ENCODE data around the gene PHKG1. TPM values are rescaled to one million over a fixed set of nuclear protein-coding genes. Genes with fewer than 3 reads are reported as not detected.
"Not testable (repeated sequence)": the region's sequence is repeated elsewhere in the genome, so short reads cannot be mapped to it uniquely, and the experiment has no call there.

Gene PHKG1
- total RNA-seq, 1 experiment from 2014 or later: 1.2 TPM

DNA sequence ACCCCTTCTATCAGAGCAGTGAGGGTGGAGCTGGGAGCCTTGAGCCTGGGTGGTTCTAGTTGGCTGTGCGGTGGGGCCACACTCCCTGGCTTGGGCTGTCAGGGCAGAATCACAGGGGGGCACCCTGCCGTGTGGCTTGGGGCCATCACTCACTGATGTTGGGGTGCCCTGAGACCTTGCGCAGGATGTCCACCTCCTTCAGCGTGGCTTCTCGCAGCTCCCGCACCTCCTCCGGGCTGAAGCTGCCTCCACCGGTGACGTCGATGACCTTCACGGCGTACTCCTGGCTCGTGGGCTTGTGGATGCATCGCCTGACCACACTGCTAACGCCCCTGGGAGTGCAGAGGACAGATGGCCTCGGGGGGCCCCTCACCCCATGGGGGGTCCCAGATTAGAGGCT, 5.3 kb downstream of the PHKG1 start:
- TF ChIP-seq, protein P1, sequence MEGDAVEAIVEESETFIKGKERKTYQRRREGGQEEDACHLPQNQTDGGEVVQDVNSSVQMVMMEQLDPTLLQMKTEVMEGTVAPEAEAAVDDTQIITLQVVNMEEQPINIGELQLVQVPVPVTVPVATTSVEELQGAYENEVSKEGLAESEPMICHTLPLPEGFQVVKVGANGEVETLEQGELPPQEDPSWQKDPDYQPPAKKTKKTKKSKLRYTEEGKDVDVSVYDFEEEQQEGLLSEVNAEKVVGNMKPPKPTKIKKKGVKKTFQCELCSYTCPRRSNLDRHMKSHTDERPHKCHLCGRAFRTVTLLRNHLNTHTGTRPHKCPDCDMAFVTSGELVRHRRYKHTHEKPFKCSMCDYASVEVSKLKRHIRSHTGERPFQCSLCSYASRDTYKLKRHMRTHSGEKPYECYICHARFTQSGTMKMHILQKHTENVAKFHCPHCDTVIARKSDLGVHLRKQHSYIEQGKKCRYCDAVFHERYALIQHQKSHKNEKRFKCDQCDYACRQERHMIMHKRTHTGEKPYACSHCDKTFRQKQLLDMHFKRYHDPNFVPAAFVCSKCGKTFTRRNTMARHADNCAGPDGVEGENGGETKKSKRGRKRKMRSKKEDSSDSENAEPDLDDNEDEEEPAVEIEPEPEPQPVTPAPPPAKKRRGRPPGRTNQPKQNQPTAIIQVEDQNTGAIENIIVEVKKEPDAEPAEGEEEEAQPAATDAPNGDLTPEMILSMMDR (IDR thresholded peaks at IDR 0.05; ENCODE audit: unreplicated experiment): no peak
- H3K27me3 Mint-ChIP-seq (ENCODE audit: insufficient read depth, unreplicated experiment): no peaks in the 10 kb centered on the region
- DNase-seq (ENCODE audit: unreplicated experiment): no peak
- H3K36me3 Mint-ChIP-seq (ENCODE audit: insufficient read depth, unreplicated experiment): peaks cover 28% of the 10 kb centered on the region
- POLR2A ChIA-PET: no interaction called here
- CTCF ChIA-PET: interaction anchor here (1.6 kb wide), 1 partner anchor 13 kb away, joined by 7 read pairs; no protein-coding TSS in a partner anchor
- no TSS peak for BruUV-seq (replicated peaks)
- no peaks in the 10 kb centered on the region for H3K4me1 Mint-ChIP-seq (ENCODE audit: insufficient read depth, unreplicated experiment)
- H3K27ac Mint-ChIP-seq (ENCODE audit: low read depth, unreplicated experiment): no peak overlapping the region
- intact Hi-C loops (cut with micrococcal nuclease): no loop called here
- H3K4me3 Mint-ChIP-seq (ENCODE audit: unreplicated experiment): no peak overlapping the region
- no peaks in the 10 kb centered on the region for H3K9me3 Mint-ChIP-seq (ENCODE audit: unreplicated experiment)

DNA sequence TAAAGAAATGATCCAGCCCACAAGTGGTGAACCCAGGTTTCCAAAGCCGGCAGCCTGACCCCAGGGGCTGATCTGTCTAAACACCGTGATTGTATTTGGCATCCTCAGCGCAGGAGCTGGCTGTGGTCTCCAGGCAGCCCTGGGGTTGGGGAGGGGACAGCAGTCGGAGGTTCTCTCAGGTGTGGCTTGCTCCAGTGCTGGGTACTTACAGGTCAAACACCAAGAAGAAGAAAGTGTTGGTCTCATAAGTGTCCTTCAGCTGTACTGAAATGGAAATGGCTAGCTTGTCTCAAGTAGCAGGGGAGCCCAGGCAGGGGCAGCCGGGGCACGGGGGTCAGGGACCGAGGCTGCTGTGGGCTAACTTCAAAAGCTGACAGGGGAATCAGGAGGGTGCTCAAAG, 6.0 kb downstream of the PHKG1 start:
- Mint-ChIP-seq H3K36me3 (ENCODE audit: insufficient read depth, unreplicated experiment) (peaks cover 35% of the 10 kb centered on the region), H3K27me3 (ENCODE audit: insufficient read depth, unreplicated experiment) (no peaks in the 10 kb centered on the region), H3K4me3 (ENCODE audit: unreplicated experiment) (no peak overlapping the region), H3K4me1 (ENCODE audit: insufficient read depth, unreplicated experiment) (no peaks in the 10 kb centered on the region), H3K27ac (ENCODE audit: low read depth, unreplicated experiment) (no peak overlapping the region), H3K9me3 (ENCODE audit: unreplicated experiment) (no peaks in the 10 kb centered on the region)
- CTCF ChIA-PET: interaction anchor here (0.6 to 1.6 kb wide), 2 partner anchors 12 to 721 kb away, joined by 3 to 7 read pairs; no protein-coding TSS in a partner anchor
- POLR2A ChIA-PET: no interaction called here
- TF ChIP-seq, protein P1 (IDR thresholded peaks at IDR 0.05; ENCODE audit: unreplicated experiment): no peak
- intact Hi-C loops (cut with micrococcal nuclease): no loop called here
- no peak for DNase-seq (ENCODE audit: unreplicated experiment)
- no TSS peak for BruUV-seq (replicated peaks)

DNA sequence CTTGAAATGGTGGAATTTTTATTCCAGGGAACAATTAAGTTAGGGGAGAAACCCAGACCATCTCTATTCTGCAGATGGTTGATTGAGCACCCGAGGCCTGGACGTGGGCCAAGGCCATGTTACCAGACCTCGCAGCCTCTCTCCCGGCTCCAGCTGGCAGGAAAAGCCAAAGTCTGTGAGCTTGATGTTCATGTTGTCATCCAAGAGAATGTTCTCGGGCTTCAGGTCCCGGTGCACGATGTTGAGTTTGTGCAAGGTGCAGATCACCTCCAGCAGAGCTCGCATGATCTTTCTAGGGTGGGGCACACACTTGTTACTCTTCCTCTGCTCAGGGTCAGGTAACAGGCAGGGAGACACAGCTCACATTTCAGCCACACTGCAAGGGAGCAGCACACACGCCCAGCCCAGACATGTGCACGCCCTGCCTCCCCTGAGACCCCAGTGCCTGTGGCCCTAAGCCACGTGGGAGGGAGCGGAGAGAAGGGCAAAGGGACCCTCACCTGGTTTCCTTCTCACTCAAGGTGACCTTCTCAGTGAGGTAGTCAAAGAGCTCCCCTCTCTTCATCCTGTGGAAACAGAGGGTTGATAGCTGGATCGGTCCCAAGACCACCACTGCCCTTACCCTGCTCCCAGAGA, 9.5 kb downstream of the PHKG1 start:
- ChIA-PET POLR2A (interaction anchor here (0.7 kb wide), 1 partner anchor 9 kb away, joined by 3 read pairs; no protein-coding TSS in a partner anchor), CTCF (interaction anchor here (0.6 to 1.9 kb wide), 3 partner anchors 9 to 79 kb away, joined by 3 to 13 read pairs (median 11); partner anchors contain the start of gene PHKG1)
- DNase-seq (ENCODE audit: unreplicated experiment): no peak
- TF ChIP-seq, protein P1 (IDR thresholded peaks at IDR 0.05; ENCODE audit: unreplicated experiment): no peak
- no peaks in the 10 kb centered on the region for H3K4me1 Mint-ChIP-seq (ENCODE audit: insufficient read depth, unreplicated experiment)
- H3K4me3 Mint-ChIP-seq (ENCODE audit: unreplicated experiment): no peak overlapping the region
- BruUV-seq (replicated peaks): no TSS peak
- H3K27ac Mint-ChIP-seq (ENCODE audit: low read depth, unreplicated experiment): no peak overlapping the region
- peaks cover 60% of the 10 kb centered on the region for H3K36me3 Mint-ChIP-seq (ENCODE audit: insufficient read depth, unreplicated experiment)
- intact Hi-C loops (cut with micrococcal nuclease): no loop called here
- no peaks in the 10 kb centered on the region for H3K9me3 Mint-ChIP-seq (ENCODE audit: unreplicated experiment)
- H3K27me3 Mint-ChIP-seq (ENCODE audit: insufficient read depth, unreplicated experiment): no peaks in the 10 kb centered on the region

DNA sequence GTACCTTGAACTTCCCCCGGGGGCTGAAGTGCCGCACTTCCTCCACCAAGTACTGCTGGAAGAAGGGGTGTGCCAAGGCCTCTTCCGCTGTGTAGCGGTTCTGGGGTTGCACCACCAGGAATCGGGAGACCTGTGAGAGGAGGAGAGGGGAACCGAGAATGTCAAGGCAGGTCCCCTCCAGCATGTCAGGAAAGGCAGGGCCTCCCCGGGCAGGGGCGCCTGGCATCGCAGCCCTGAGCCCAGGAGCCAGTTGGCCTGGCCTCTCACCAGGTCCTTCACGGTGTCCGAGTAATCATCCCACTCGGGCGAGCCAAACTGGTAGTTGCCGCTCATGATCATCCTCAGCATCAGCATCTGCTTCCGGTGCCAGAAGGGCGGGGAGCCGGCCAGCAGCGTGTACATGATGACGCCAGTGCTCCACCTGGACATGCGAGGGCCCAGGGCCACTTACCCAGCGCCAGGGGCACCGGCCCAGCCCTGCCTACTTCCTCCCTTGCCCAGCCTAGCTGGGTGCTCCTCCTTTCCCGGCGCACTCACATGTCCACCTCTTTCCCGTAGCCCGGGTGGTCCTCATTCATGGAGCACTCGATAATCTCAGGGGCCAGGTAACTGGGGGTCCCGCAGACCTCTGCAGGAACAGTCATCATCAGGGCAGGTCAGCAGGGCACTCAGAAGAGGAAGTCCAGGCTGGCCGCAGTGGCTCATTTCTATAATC, 11.0 kb downstream of the PHKG1 start:
- CTCF ChIA-PET: no interaction called here
- no TSS peak for BruUV-seq (replicated peaks)

DNA sequence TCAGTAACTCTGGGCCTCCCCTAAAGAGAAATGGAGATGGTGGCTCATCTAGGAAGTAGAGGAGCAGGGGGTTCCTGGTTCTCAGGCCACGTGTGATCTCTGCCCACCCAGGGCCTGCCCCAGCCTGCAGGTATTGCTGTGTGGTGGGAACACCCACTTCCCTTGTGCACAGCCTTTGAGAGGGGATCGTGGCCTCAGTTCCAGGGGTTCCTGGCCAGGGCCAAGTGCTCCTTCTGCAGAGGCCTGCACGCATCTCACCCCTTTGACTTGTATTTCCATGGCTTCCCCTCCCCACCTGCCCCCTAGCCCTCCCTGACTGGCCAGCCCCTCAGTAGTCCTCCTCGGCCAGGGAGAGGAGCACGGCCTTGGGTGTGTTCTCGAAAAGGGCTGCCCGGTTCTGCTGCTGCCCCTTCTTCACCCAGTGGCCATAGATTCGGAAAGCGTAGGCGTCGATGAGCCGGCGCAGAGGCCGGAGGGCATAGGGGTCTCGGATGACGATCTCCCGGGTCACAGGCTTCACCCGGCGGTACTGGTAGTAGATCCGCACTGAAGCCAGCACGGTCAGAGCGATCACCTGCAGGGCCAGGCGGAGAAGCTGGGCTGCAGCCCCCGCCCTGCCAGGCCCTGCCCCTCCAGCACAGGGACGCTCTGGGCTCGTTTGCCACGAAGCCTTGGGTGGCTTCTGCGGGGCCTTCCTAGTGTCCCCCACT, 11.9 kb downstream of the PHKG1 start:
- intact Hi-C loops (cut with micrococcal nuclease); H3K27me3 Mint-ChIP-seq (ENCODE audit: insufficient read depth, unreplicated experiment); DNase-seq (ENCODE audit: unreplicated experiment); POLR2A ChIA-PET; H3K4me1 Mint-ChIP-seq (ENCODE audit: insufficient read depth, unreplicated experiment); H3K9me3 Mint-ChIP-seq (ENCODE audit: unreplicated experiment); H3K27ac Mint-ChIP-seq (ENCODE audit: low read depth, unreplicated experiment); BruUV-seq (replicated peaks); H3K4me3 Mint-ChIP-seq (ENCODE audit: unreplicated experiment): not testable (repeated sequence)
- CTCF ChIA-PET: interaction anchor here (0.6 to 1.0 kb wide), 2 partner anchors 12 to 17 kb away, joined by 4 read pairs; partner anchors contain the start of genes PHKG1 and SUMF2
- H3K36me3 Mint-ChIP-seq (ENCODE audit: insufficient read depth, unreplicated experiment): peaks cover 64% of the 10 kb centered on the region

More for the DNA sequence above, 11.0 kb downstream of the PHKG1 start:
- Mint-ChIP-seq H3K36me3 (ENCODE audit: insufficient read depth, unreplicated experiment) (peaks cover 56% of the 10 kb centered on the region), H3K27ac (ENCODE audit: low read depth, unreplicated experiment) (no peak overlapping the region), H3K4me1 (ENCODE audit: insufficient read depth, unreplicated experiment) (peaks cover 1% of the 10 kb centered on the region), H3K9me3 (ENCODE audit: unreplicated experiment) (no peaks in the 10 kb centered on the region), H3K27me3 (ENCODE audit: insufficient read depth, unreplicated experiment) (no peaks in the 10 kb centered on the region), H3K4me3 (ENCODE audit: unreplicated experiment) (no peak overlapping the region)
- POLR2A ChIA-PET: no interaction called here
- DNase-seq (ENCODE audit: unreplicated experiment): no peak
- intact Hi-C loops (cut with micrococcal nuclease): no loop called here
- TF ChIP-seq, protein P1 (IDR thresholded peaks at IDR 0.05; ENCODE audit: unreplicated experiment): no peak

Data from MCF 10A (cell line).